Measurements from ENCODE around the gene PER2. TPM values are rescaled to one million over a fixed set of nuclear protein-coding genes. Genes with fewer than 3 reads are reported as not detected.

The PER2 gene
- total RNA-seq, 1 experiment from 2014 or later: 6.6 TPM

DNA sequence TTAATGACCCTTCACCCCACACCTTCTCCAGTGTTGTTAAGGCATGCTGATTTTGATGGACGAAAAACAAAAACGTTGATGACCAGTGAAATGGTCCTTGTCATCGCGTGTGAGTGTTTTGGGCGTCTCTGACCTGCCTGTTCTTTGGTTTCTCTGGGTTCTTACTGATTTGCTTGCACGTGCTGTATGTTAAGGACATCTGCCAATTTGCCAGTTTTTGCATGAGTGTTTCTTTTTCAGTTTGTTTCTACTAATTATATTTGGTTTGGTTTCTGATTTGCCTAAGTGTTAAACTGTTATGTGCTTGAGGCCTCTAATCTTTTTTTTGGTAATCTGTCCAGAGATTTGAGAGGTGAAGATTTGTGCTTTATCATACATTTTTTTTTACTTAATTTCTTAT, 46.5 kb upstream of the PER2 start:
- no peak overlapping the region for H3K27ac Mint-ChIP-seq
- peaks cover 3% of the 10 kb centered on the region; the same call in 1 of the 2 replicates for H3K4me1 Mint-ChIP-seq
- no peaks in the 10 kb centered on the region; the same call in 1 of the 2 replicates for H3K36me3 Mint-ChIP-seq
- ATAC-seq: no peak
- no peak for DNase-seq (ENCODE audit: low spot score)
- H3K27me3 Mint-ChIP-seq (ENCODE audit: low read depth): no peaks in the 10 kb centered on the region
- H3K9me3 Mint-ChIP-seq: no peaks in the 10 kb centered on the region
- no peak overlapping the region for H3K4me3 Mint-ChIP-seq
- POLR2A ChIA-PET: no interaction called here
- TF ChIP-seq, protein P1, sequence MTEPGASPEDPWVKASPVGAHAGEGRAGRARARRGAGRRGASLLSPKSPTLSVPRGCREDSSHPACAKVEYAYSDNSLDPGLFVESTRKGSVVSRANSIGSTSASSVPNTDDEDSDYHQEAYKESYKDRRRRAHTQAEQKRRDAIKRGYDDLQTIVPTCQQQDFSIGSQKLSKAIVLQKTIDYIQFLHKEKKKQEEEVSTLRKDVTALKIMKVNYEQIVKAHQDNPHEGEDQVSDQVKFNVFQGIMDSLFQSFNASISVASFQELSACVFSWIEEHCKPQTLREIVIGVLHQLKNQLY (CRISPR knock-in tag; IDR thresholded peaks at IDR 0.05): no peak
- no peak for TF ChIP-seq MYBL2 (CRISPR knock-in tag; IDR thresholded peaks at IDR 0.05)
- no peak for TF ChIP-seq GABPB1 (CRISPR knock-in tag; IDR thresholded peaks at IDR 0.05)
- TF ChIP-seq, protein P2, sequence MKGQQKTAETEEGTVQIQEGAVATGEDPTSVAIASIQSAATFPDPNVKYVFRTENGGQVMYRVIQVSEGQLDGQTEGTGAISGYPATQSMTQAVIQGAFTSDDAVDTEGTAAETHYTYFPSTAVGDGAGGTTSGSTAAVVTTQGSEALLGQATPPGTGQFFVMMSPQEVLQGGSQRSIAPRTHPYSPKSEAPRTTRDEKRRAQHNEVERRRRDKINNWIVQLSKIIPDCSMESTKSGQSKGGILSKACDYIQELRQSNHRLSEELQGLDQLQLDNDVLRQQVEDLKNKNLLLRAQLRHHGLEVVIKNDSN (CRISPR knock-in tag; IDR thresholded peaks at IDR 0.05): no peak
- TF ChIP-seq JAZF1 (CRISPR knock-in tag; IDR thresholded peaks at IDR 0.05): no peak
- no peak for TF ChIP-seq ZBTB21 (CRISPR knock-in tag; IDR thresholded peaks at IDR 0.05; ENCODE audit: borderline replicate concordance)
- no peak for TF ChIP-seq CBFB (CRISPR knock-in tag; IDR thresholded peaks at IDR 0.05; ENCODE audit: low read depth)
- TF ChIP-seq, protein P3, sequence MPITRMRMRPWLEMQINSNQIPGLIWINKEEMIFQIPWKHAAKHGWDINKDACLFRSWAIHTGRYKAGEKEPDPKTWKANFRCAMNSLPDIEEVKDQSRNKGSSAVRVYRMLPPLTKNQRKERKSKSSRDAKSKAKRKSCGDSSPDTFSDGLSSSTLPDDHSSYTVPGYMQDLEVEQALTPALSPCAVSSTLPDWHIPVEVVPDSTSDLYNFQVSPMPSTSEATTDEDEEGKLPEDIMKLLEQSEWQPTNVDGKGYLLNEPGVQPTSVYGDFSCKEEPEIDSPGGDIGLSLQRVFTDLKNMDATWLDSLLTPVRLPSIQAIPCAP (CRISPR knock-in tag; IDR thresholded peaks at IDR 0.05): no peak
- TF ChIP-seq, protein P4, sequence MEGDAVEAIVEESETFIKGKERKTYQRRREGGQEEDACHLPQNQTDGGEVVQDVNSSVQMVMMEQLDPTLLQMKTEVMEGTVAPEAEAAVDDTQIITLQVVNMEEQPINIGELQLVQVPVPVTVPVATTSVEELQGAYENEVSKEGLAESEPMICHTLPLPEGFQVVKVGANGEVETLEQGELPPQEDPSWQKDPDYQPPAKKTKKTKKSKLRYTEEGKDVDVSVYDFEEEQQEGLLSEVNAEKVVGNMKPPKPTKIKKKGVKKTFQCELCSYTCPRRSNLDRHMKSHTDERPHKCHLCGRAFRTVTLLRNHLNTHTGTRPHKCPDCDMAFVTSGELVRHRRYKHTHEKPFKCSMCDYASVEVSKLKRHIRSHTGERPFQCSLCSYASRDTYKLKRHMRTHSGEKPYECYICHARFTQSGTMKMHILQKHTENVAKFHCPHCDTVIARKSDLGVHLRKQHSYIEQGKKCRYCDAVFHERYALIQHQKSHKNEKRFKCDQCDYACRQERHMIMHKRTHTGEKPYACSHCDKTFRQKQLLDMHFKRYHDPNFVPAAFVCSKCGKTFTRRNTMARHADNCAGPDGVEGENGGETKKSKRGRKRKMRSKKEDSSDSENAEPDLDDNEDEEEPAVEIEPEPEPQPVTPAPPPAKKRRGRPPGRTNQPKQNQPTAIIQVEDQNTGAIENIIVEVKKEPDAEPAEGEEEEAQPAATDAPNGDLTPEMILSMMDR (IDR thresholded peaks at IDR 0.05): no peak
- CTCF ChIA-PET: no interaction called here

DNA sequence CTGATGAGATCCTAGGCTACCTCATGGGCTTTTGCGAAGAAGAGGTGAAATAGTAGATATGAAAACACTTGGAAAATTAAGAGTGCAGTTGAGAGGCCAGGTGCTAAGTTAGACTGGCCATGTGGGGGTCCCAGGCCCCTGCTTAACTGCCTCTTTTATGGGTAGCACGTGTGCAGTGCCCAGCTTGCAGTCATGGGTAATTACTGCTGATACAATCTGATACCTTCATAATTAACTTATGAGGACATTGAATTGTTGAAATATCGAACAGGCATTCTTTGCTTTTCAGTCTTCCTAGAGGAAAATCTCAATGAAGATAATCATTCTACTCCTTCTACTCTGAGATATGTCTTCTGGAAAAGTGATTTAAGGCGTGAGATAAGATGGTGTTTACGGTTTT, 43.5 kb upstream of the PER2 start:
- ATAC-seq: no peak
- Mint-ChIP-seq H3K9me3 (peaks cover 8% of the 10 kb centered on the region), H3K4me1 (no peaks in the 10 kb centered on the region)

DNA sequence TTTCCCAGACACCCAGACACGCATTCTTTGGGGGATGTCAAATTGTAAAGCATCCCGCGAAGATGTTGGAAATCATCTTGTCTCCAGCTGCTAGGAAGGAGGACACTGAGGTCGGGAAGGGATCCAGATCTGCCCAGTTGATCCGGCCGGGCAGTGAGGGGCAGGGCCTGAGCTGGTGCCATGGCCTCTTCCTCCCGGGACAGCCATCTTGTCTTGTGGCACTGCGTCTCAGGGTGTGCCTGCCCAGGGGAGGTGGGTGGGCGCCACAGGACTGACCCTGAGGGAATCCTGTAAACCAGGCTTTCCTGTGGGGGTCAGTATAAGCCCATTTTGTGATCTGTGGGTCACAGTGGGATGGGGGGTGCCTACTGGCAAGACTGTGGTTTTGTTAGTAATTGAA, 42.0 kb upstream of the PER2 start:
- peaks cover 32% of the 10 kb centered on the region for H3K36me3 Mint-ChIP-seq
- no peak overlapping the region for H3K27ac Mint-ChIP-seq
- H3K27me3 Mint-ChIP-seq (ENCODE audit: low read depth): no peaks in the 10 kb centered on the region
- CTCF ChIA-PET: no interaction called here
- peaks cover 8% of the 10 kb centered on the region for H3K9me3 Mint-ChIP-seq
- POLR2A ChIA-PET: interaction anchor here (0.6 kb wide), 1 partner anchor 196 kb away, joined by 6 read pairs; no protein-coding TSS in a partner anchor
- H3K4me3 Mint-ChIP-seq: no peak overlapping the region
- no peak for DNase-seq (ENCODE audit: low spot score)
- ATAC-seq: no peak
- H3K4me1 Mint-ChIP-seq: no peaks in the 10 kb centered on the region
- TF ChIP-seq TCF7 (CRISPR knock-in tag; IDR thresholded peaks at IDR 0.05; ENCODE audit: low read depth) (no peak), RELA (CRISPR knock-in tag; IDR thresholded peaks at IDR 0.05; ENCODE audit: borderline replicate concordance) (no peak), PRRX2 (CRISPR knock-in tag; IDR thresholded peaks at IDR 0.05) (no peak), EMX1 (CRISPR knock-in tag; IDR thresholded peaks at IDR 0.05) (no peak), ESRRA (CRISPR knock-in tag; IDR thresholded peaks at IDR 0.05; ENCODE audit: borderline replicate concordance) (no peak), ZNF219 (CRISPR knock-in tag; IDR thresholded peaks at IDR 0.05; ENCODE audit: borderline replicate concordance) (no peak), GABPB1 (CRISPR knock-in tag; IDR thresholded peaks at IDR 0.05) (no peak), ZNF317 (CRISPR knock-in tag; IDR thresholded peaks at IDR 0.05; ENCODE audit: borderline replicate concordance, low read depth) (no peak)
- TF ChIP-seq, protein P5, sequence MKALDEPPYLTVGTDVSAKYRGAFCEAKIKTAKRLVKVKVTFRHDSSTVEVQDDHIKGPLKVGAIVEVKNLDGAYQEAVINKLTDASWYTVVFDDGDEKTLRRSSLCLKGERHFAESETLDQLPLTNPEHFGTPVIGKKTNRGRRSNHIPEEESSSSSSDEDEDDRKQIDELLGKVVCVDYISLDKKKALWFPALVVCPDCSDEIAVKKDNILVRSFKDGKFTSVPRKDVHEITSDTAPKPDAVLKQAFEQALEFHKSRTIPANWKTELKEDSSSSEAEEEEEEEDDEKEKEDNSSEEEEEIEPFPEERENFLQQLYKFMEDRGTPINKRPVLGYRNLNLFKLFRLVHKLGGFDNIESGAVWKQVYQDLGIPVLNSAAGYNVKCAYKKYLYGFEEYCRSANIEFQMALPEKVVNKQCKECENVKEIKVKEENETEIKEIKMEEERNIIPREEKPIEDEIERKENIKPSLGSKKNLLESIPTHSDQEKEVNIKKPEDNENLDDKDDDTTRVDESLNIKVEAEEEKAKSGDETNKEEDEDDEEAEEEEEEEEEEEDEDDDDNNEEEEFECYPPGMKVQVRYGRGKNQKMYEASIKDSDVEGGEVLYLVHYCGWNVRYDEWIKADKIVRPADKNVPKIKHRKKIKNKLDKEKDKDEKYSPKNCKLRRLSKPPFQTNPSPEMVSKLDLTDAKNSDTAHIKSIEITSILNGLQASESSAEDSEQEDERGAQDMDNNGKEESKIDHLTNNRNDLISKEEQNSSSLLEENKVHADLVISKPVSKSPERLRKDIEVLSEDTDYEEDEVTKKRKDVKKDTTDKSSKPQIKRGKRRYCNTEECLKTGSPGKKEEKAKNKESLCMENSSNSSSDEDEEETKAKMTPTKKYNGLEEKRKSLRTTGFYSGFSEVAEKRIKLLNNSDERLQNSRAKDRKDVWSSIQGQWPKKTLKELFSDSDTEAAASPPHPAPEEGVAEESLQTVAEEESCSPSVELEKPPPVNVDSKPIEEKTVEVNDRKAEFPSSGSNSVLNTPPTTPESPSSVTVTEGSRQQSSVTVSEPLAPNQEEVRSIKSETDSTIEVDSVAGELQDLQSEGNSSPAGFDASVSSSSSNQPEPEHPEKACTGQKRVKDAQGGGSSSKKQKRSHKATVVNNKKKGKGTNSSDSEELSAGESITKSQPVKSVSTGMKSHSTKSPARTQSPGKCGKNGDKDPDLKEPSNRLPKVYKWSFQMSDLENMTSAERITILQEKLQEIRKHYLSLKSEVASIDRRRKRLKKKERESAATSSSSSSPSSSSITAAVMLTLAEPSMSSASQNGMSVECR (CRISPR knock-in tag; IDR thresholded peaks at IDR 0.05; ENCODE audit: borderline replicate concordance): no peak
- TF ChIP-seq, protein P6, sequence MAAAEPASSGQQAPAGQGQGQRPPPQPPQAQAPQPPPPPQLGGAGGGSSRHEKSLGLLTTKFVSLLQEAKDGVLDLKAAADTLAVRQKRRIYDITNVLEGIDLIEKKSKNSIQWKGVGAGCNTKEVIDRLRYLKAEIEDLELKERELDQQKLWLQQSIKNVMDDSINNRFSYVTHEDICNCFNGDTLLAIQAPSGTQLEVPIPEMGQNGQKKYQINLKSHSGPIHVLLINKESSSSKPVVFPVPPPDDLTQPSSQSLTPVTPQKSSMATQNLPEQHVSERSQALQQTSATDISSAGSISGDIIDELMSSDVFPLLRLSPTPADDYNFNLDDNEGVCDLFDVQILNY (CRISPR knock-in tag; IDR thresholded peaks at IDR 0.05): no peak

More for the DNA sequence above, 43.5 kb upstream of the PER2 start:
- Mint-ChIP-seq H3K4me3 (no peak overlapping the region), H3K36me3 (peaks cover 25% of the 10 kb centered on the region), H3K27ac (0 out of 2 replicates have a peak overlapping the region, but pooled peaks have one; percentile 3), H3K27me3 (ENCODE audit: low read depth) (no peaks in the 10 kb centered on the region)
- ChIA-PET POLR2A (no interaction called here), CTCF (no interaction called here)
- no peak for DNase-seq (ENCODE audit: low spot score)
- no peak for TF ChIP-seq ZBTB21 (CRISPR knock-in tag; IDR thresholded peaks at IDR 0.05; ENCODE audit: borderline replicate concordance)
- no peak for TF ChIP-seq ZNF121 (CRISPR knock-in tag; IDR thresholded peaks at IDR 0.05)
- TF ChIP-seq OVOL2 (CRISPR knock-in tag; IDR thresholded peaks at IDR 0.05; ENCODE audit: borderline replicate concordance): no peak
- no peak for TF ChIP-seq HMGA2 (CRISPR knock-in tag; IDR thresholded peaks at IDR 0.05)
- no peak for TF ChIP-seq NFYB (CRISPR knock-in tag; conservative IDR thresholded peaks at IDR 0.05; ENCODE audit: low read depth)
- TF ChIP-seq, protein P7, sequence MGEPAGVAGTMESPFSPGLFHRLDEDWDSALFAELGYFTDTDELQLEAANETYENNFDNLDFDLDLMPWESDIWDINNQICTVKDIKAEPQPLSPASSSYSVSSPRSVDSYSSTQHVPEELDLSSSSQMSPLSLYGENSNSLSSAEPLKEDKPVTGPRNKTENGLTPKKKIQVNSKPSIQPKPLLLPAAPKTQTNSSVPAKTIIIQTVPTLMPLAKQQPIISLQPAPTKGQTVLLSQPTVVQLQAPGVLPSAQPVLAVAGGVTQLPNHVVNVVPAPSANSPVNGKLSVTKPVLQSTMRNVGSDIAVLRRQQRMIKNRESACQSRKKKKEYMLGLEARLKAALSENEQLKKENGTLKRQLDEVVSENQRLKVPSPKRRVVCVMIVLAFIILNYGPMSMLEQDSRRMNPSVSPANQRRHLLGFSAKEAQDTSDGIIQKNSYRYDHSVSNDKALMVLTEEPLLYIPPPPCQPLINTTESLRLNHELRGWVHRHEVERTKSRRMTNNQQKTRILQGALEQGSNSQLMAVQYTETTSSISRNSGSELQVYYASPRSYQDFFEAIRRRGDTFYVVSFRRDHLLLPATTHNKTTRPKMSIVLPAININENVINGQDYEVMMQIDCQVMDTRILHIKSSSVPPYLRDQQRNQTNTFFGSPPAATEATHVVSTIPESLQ (CRISPR knock-in tag; IDR thresholded peaks at IDR 0.05): no peak
- no peak for TF ChIP-seq NR3C1 (CRISPR knock-in tag; conservative IDR thresholded peaks at IDR 0.05; ENCODE audit: low read depth)
